Measurements from ENCODE around the gene ZSCAN22. TPM values are rescaled to one million over a fixed set of nuclear protein-coding genes. Genes with fewer than 3 reads are reported as not detected.

ZSCAN22 gene
- total and polyA plus RNA-seq, 2 donors (not counting 3 experiments of a cell fraction or from before 2014, with no cell fraction given): 3.6 to 3.7 TPM

GRCh38 chr19:58372311-58373133 is 45.7 kb downstream of the ZSCAN22 start:
- dilution Hi-C loops (cut with MboI; ENCODE audit: extremely low pct_ligation_motif_present, low sequenced_read_pairs): no loop called here
- Histone ChIP-seq H3K9ac (replicated peaks; ENCODE audit: extremely low read depth, insufficient read depth, low read length) (no peak overlapping the region), H3K36me3 (ENCODE audit: control insufficient read depth in 2 of 2, extremely low read depth in 1 of 2, insufficient read depth in 2 of 2, low read length in 2 of 2) (no peaks in the 10 kb centered on the region), H4K20me1 (replicated peaks; ENCODE audit: control insufficient read depth, extremely low read depth, insufficient read depth, low read length) (no peaks in the 10 kb centered on the region), H3K79me2 (ENCODE audit: control insufficient read depth, insufficient read depth, low read length) (no peaks in the 10 kb centered on the region), H3K4me2 (ENCODE audit: insufficient read depth, low read length) (no peak overlapping the region), H2AFZ (ENCODE audit: low read depth, low read length) (no peak overlapping the region), H3K27me3 (ENCODE audit: control insufficient read depth in 2 of 2, insufficient read depth in 2 of 2, low read length in 2 of 2) (peaks cover 6 to 19% of the 10 kb centered on the region in 2 experiments), H3K9me1 (replicated peaks; ENCODE audit: control insufficient read depth, extremely low read depth, insufficient read depth, low read length) (no peaks in the 10 kb centered on the region), H3K9me3 (replicated peaks; ENCODE audit: control insufficient read depth, insufficient read depth, low read length) (no peaks in the 10 kb centered on the region), H3K27ac (ENCODE audit: insufficient read depth, low read depth, low read length) (no peak overlapping the region), H3K4me1 (ENCODE audit: control insufficient read depth, extremely low read depth, insufficient read depth, low read length) (no peaks in the 10 kb centered on the region), H3K4me3 (replicated peaks in 1 of 3; ENCODE audit: insufficient read depth in 1 of 3, low read depth in 1 of 3, low read length in 3 of 3) (no peak overlapping the region)
- DNase-seq (ENCODE audit: low read depth, low spot score) (no peak), FAIRE-seq (no peak)
- POLR2A ChIA-PET: no interaction called here
- CTCF ChIA-PET: interaction anchor here (1.4 to 1.5 kb wide), 2 partner anchors 8 to 17 kb away, joined by 3 to 4 read pairs; no protein-coding TSS in a partner anchor
- TF ChIP-seq CTCF (IDR thresholded peaks at IDR 0.05; ENCODE audit: extremely low read depth in 1 of 2, insufficient read depth in 1 of 2, low read depth in 1 of 2, low read length in 2 of 2) (peak in 1 of 2 donors; percentile 8), MAX (IDR thresholded peaks at IDR 0.05; ENCODE audit: insufficient read depth, insufficient read length) (no peak)
- intact Hi-C loops (cut with micrococcal nuclease): no loop called here
- no TSS peak for BruUV-seq (replicated peaks)

GRCh38 chr19:58374200-58374599 is 47.4 kb downstream of the ZSCAN22 start:
- Histone ChIP-seq H3K27ac (ENCODE audit: insufficient read depth, low read depth, low read length) (no peak overlapping the region), H3K9me1 (replicated peaks; ENCODE audit: control insufficient read depth, extremely low read depth, insufficient read depth, low read length) (no peaks in the 10 kb centered on the region), H4K20me1 (replicated peaks; ENCODE audit: control insufficient read depth, extremely low read depth, insufficient read depth, low read length) (no peaks in the 10 kb centered on the region), H2AFZ (ENCODE audit: low read depth, low read length) (no peak overlapping the region), H3K4me1 (ENCODE audit: control insufficient read depth, extremely low read depth, insufficient read depth, low read length) (no peaks in the 10 kb centered on the region), H3K9ac (replicated peaks; ENCODE audit: extremely low read depth, insufficient read depth, low read length) (no peak overlapping the region), H3K27me3 (ENCODE audit: control insufficient read depth in 2 of 2, insufficient read depth in 2 of 2, low read length in 2 of 2) (peaks cover 0 to 7% of the 10 kb centered on the region in 2 experiments), H3K4me3 (replicated peaks in 1 of 3; ENCODE audit: insufficient read depth in 1 of 3, low read depth in 1 of 3, low read length in 3 of 3) (no peak overlapping the region), H3K9me3 (replicated peaks; ENCODE audit: control insufficient read depth, insufficient read depth, low read length) (no peaks in the 10 kb centered on the region), H3K4me2 (ENCODE audit: insufficient read depth, low read length) (no peak overlapping the region), H3K36me3 (ENCODE audit: control insufficient read depth in 2 of 2, extremely low read depth in 1 of 2, insufficient read depth in 2 of 2, low read length in 2 of 2) (no peaks in the 10 kb centered on the region), H3K79me2 (ENCODE audit: control insufficient read depth, insufficient read depth, low read length) (no peaks in the 10 kb centered on the region)
- intact Hi-C loops (cut with micrococcal nuclease) (no loop called here), dilution Hi-C loops (cut with MboI; ENCODE audit: extremely low pct_ligation_motif_present, low sequenced_read_pairs) (no loop called here)
- BruUV-seq (replicated peaks): no TSS peak
- TF ChIP-seq CTCF (IDR thresholded peaks at IDR 0.05; ENCODE audit: extremely low read depth in 1 of 2, insufficient read depth in 1 of 2, low read depth in 1 of 2, low read length in 2 of 2): no peak
- no peak for TF ChIP-seq MAX (IDR thresholded peaks at IDR 0.05; ENCODE audit: insufficient read depth, insufficient read length)
- no peak for TF ChIP-seq JUN (IDR thresholded peaks at IDR 0.05; ENCODE audit: borderline replicate concordance, insufficient read depth, insufficient read length, low read depth)
- no peak for TF ChIP-seq MYC (IDR thresholded peaks at IDR 0.05; ENCODE audit: low read depth, low read length)
- TF ChIP-seq POLR2AphosphoS5 (IDR thresholded peaks at IDR 0.05; ENCODE audit: insufficient read depth, low read depth, low read length): no peak
- no peak for TF ChIP-seq GATA2 (IDR thresholded peaks at IDR 0.05; ENCODE audit: insufficient read depth, insufficient read length, low read depth, low read length)
- no peak for TF ChIP-seq POLR2A (IDR thresholded peaks at IDR 0.05; ENCODE audit: low read depth, low read length)
- no peak for TF ChIP-seq FOS (IDR thresholded peaks at IDR 0.05; ENCODE audit: borderline replicate concordance, insufficient read depth, low read length)
- TF ChIP-seq EZH2 (IDR thresholded peaks at IDR 0.05; ENCODE audit: borderline replicate concordance, low read depth, low read length, severe bottlenecking): no peak
- ChIA-PET CTCF (interaction anchor here (1.4 kb wide), 1 partner anchor 10 kb away, joined by 4 read pairs; no protein-coding TSS in a partner anchor), POLR2A (no interaction called here)
- FAIRE-seq (no peak), DNase-seq (ENCODE audit: low read depth, low spot score) (no peak)
